Inferior parietal cortex (tissue), 1 donor: ENCODE measurements around the gene CPA1.
A peak's percentile ranks its signal among the peaks of the same experiment; 100 is the strongest.

Experiments
- DNase-seq: peaks from one replicate; pipeline ENCODE4 v3.0.0-alpha.2; 2016; ENCODE audit errors: extremely low spot score

Gene CPA1

GRCh38 chr7:130426564-130426963 is 46.3 kb downstream of the CPA1 start:
- DNase-seq: no peak

- DNase-seq: no peak
These were observed 48.7 kb downstream of the CPA1 start for GRCh38 chr7:130429019-130429418.

- no peak for DNase-seq
These were observed 49.8 kb downstream of the CPA1 start for GRCh38 chr7:130430115-130430514.

GRCh38 chr7:130430841-130431666 is 50.8 kb downstream of the CPA1 start:
- peak; percentile 21 for DNase-seq

- no peak for DNase-seq
These were observed 52.6 kb downstream of the CPA1 start for GRCh38 chr7:130432886-130433285.

- DNase-seq: no peak
These were observed 53.0 kb downstream of the CPA1 start for GRCh38 chr7:130433301-130433700.

- DNase-seq: no peak
These were observed 55.1 kb downstream of the CPA1 start for GRCh38 chr7:130435311-130435854.

- DNase-seq: no peak
These were observed 56.0 kb downstream of the CPA1 start for GRCh38 chr7:130436253-130436652.
